Upper lobe of left lung (tissue), 4 donors: ENCODE results near the gene CLASP1.
"Not testable (repeated sequence)": the region's sequence is repeated elsewhere in the genome, so short reads cannot be mapped to it uniquely, and the experiment has no call there.

Source experiments
- CTCF ChIP-seq, 6 experiments: fragments of 450-650 bp in 4 of 6; fragments of 200-600 bp in 2 of 6; sonication (generic) in 2 of 6; IDR thresholded peaks; one replicate each; pipeline ENCODE4 v1.5.1; 2016 to 2019; ENCODE audit warnings: antibody characterized with exemption in 6 of 6
- EP300 ChIP-seq, 4 donors: sonication (generic); formaldehyde crosslinking; IDR thresholded peaks; one replicate each; pipeline ENCODE4 v1.5.1; 2017; ENCODE audit warnings: antibody characterized with exemption in 4 of 4, control low read depth in 2 of 4
- POLR2A ChIP-seq, 4 donors: fragments of 450-650 bp; IDR thresholded peaks; one replicate each; pipeline ENCODE4 v1.5.1; 2016 to 2017; ENCODE audit warnings: antibody characterized with exemption in 4 of 4, mild to moderate bottlenecking in 2 of 4

GRCh38 chr2:121343828-121344399, 305.3 kb downstream of the CLASP1 start:
- not testable (repeated sequence) for TF ChIP-seq EP300, CTCF, POLR2A (IDR thresholded peaks at IDR 0.05)
